GM19099 (cell line): ENCODE measurements around the gene DLGAP4.

Source experiments
- POLR2A ChIP-seq: IDR thresholded peaks from 3 replicates; pipeline ENCODE4 v1.6.1; 2011; ENCODE audit warnings: low read depth; ENCODE audit not compliant: insufficient read length; ENCODE audit errors: extremely low read depth

Gene DLGAP4

GRCh38 chr20:36320898-36321695 is 15.0 kb downstream of the DLGAP4 start:
- no peak for TF ChIP-seq POLR2A

GRCh38 chr20:36322131-36322530 is 16.0 kb downstream of the DLGAP4 start:
- TF ChIP-seq POLR2A: no peak

GRCh38 chr20:36330091-36330490 is 24.0 kb downstream of the DLGAP4 start:
- no peak for TF ChIP-seq POLR2A

GRCh38 chr20:36331209-36331608 is 25.1 kb downstream of the DLGAP4 start:
- no peak for TF ChIP-seq POLR2A

GRCh38 chr20:36333841-36334240 is 27.7 kb downstream of the DLGAP4 start:
- TF ChIP-seq POLR2A: no peak

- no peak for TF ChIP-seq POLR2A
Measured at GRCh38 chr20:36334281-36335205, 28.4 kb downstream of the DLGAP4 start.

GRCh38 chr20:36335206-36335870 is 29.2 kb downstream of the DLGAP4 start:
- TF ChIP-seq POLR2A: no peak

GRCh38 chr20:36336204-36336603 is 30.1 kb downstream of the DLGAP4 start:
- no peak for TF ChIP-seq POLR2A

GRCh38 chr20:36336954-36337704 is 31.0 kb downstream of the DLGAP4 start:
- TF ChIP-seq POLR2A: no peak

GRCh38 chr20:36337886-36338285 is 31.7 kb downstream of the DLGAP4 start:
- TF ChIP-seq POLR2A: no peak

- no peak for TF ChIP-seq POLR2A
Measured at GRCh38 chr20:36339646-36340592, 33.8 kb downstream of the DLGAP4 start.

- no peak for TF ChIP-seq POLR2A
Measured at GRCh38 chr20:36340593-36340990, 34.5 kb downstream of the DLGAP4 start.

GRCh38 chr20:36341331-36342020 is 35.3 kb downstream of the DLGAP4 start:
- TF ChIP-seq POLR2A: no peak
